Hepatocyte (in vitro differentiated cells): ENCODE data around the gene PTPN3.

Source experiments
- EZH2 ChIP-seq: fragments of 200-600 bp; sonication (generic); IDR thresholded peaks from 2 replicates; pipeline ENCODE4 v1.6.1; 2016; ENCODE audit warnings: antibody characterized with exemption, mild to moderate bottlenecking, borderline replicate concordance
- TF ChIP-seq, protein P1 (sequence below): fragments of 200-600 bp; sonication (generic); IDR thresholded peaks from 2 replicates; pipeline ENCODE4 v1.5.1; 2016; ENCODE audit warnings: antibody characterized with exemption, mild to moderate bottlenecking; ENCODE audit not compliant: poor library complexity

DNA sequence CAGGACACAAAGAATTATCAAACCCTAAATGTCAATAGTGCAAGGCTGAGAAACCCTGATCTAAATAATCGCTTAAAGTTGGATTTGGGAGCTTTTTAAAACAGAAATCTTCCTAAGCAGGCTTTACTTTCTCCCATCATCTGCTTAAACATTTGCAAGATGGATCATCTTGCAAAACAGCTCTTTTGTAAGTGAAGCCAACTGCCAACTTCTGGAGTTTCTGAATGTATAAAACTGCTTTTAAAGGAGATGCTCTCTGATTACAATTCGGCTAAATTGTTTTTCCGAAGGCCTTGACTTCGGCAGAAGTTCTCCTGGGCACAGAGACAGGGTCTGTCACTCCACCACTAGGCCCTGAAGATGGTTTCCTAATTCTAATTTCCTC is 1.3 kb downstream of the PTPN3 start:
- TF ChIP-seq, protein P1, sequence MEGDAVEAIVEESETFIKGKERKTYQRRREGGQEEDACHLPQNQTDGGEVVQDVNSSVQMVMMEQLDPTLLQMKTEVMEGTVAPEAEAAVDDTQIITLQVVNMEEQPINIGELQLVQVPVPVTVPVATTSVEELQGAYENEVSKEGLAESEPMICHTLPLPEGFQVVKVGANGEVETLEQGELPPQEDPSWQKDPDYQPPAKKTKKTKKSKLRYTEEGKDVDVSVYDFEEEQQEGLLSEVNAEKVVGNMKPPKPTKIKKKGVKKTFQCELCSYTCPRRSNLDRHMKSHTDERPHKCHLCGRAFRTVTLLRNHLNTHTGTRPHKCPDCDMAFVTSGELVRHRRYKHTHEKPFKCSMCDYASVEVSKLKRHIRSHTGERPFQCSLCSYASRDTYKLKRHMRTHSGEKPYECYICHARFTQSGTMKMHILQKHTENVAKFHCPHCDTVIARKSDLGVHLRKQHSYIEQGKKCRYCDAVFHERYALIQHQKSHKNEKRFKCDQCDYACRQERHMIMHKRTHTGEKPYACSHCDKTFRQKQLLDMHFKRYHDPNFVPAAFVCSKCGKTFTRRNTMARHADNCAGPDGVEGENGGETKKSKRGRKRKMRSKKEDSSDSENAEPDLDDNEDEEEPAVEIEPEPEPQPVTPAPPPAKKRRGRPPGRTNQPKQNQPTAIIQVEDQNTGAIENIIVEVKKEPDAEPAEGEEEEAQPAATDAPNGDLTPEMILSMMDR = no peak
- TF ChIP-seq EZH2 = no peak
